Hematopoietic multipotent progenitor cell treated with erythropoietin and hydrocortisone succinate and interleukin-3 and kit ligand, for 15 days (in vitro differentiated cells): ENCODE results near the gene DAZAP2.

Experiments
- DNase-seq: peaks from one replicate; pipeline ENCODE4 v3.0.0-alpha.2; 2015; ENCODE audit warnings: low spot score

Gene DAZAP2

GRCh38 chr12:51238510-51239334 is at the start of gene DAZAP2:
DAZAP2 (plus strand) TSS chr12:51238826; CDS start chr12:51238908, 82 bp downstream.
- DNase-seq: peak; percentile 95

- DNase-seq: no peak
Observed at GRCh38 chr12:51189790-51190355, 48.8 kb upstream of the DAZAP2 start.

GRCh38 chr12:51190820-51191219 is 47.8 kb upstream of the DAZAP2 start:
- no peak for DNase-seq

- DNase-seq: no peak
Observed at GRCh38 chr12:51191516-51192283, 46.9 kb upstream of the DAZAP2 start.

- DNase-seq: no peak
Observed at GRCh38 chr12:51192284-51192671, 46.3 kb upstream of the DAZAP2 start.

GRCh38 chr12:51195841-51196240 is 42.8 kb upstream of the DAZAP2 start:
- no peak for DNase-seq

GRCh38 chr12:51196547-51196946 is 42.1 kb upstream of the DAZAP2 start:
- no peak for DNase-seq

- DNase-seq: no peak
Observed at GRCh38 chr12:51197736-51198567, 40.7 kb upstream of the DAZAP2 start.

- no peak for DNase-seq
Observed at GRCh38 chr12:51198568-51199365, 39.9 kb upstream of the DAZAP2 start.

- no peak for DNase-seq
Observed at GRCh38 chr12:51199366-51199945, 39.2 kb upstream of the DAZAP2 start.

- no peak for DNase-seq
Observed at GRCh38 chr12:51200156-51200555, 38.5 kb upstream of the DAZAP2 start.

GRCh38 chr12:51200806-51201205 is 37.8 kb upstream of the DAZAP2 start:
- DNase-seq: no peak

GRCh38 chr12:51202718-51203117 is 35.9 kb upstream of the DAZAP2 start:
- DNase-seq: no peak

- no peak for DNase-seq
Observed at GRCh38 chr12:51205350-51205749, 33.3 kb upstream of the DAZAP2 start.

- no peak for DNase-seq
Observed at GRCh38 chr12:51208016-51208660, 30.5 kb upstream of the DAZAP2 start.

- DNase-seq: no peak
Observed at GRCh38 chr12:51209259-51209658, 29.4 kb upstream of the DAZAP2 start.

GRCh38 chr12:51210690-51211395 is 27.8 kb upstream of the DAZAP2 start:
- DNase-seq: no peak

GRCh38 chr12:51214895-51215294 is 23.7 kb upstream of the DAZAP2 start:
- DNase-seq: no peak

GRCh38 chr12:51216642-51217041 is 22.0 kb upstream of the DAZAP2 start:
- DNase-seq: no peak
